Common myeloid progenitor, CD34-positive (primary cell): ENCODE data around the gene CEP112.

Experiments used
- CTCF ChIA-PET: fragments of 350-600 bp; sonication (Branson Sonifier 250); formaldehyde crosslinking; loops from one replicate; lab custom pipeline; 2021; ENCODE audit warnings: antibody characterized with exemption; lab: Charles Lee
- POLR2A ChIA-PET: fragments of 350-600 bp; sonication (Branson Sonifier 250); formaldehyde crosslinking; loops from one replicate; lab custom pipeline; 2021; ENCODE audit warnings: antibody characterized with exemption; lab: Charles Lee
- DNase-seq, 3 donors: peaks; one replicate each; pipeline versions ENCODE4 v3.0.0 to v3.0.0-alpha.2; 2013
- H3K27ac ChIP-seq, 2 experiments: 1 replicate in 1 of 2; 2 replicates in 1 of 2; pipeline ENCODE4 v1.7.0; 2013; ENCODE audit warnings: inconsistent platforms in 2 of 2, low read length in 2 of 2, mild to moderate bottlenecking in 2 of 2, low read depth in 1 of 2, moderate library complexity in 1 of 2; ENCODE audit not compliant: severe bottlenecking in 2 of 2, insufficient read depth in 1 of 2, poor library complexity in 1 of 2
- H3K27me3 ChIP-seq, 5 experiments: replicated peaks in 2 of 5; 1 replicate in 3 of 5; 2 replicates in 2 of 5; pipeline versions ENCODE4 v1.6.1 to v1.7.0; 2013; ENCODE audit warnings: low read length in 4 of 5, mild to moderate bottlenecking in 2 of 5, moderate library complexity in 2 of 5, inconsistent platforms in 1 of 5; ENCODE audit not compliant: insufficient read depth in 5 of 5, control insufficient read depth in 4 of 5
- H3K36me3 ChIP-seq, 4 experiments: 1 replicate in 2 of 4; 2 replicates in 2 of 4; pipeline versions ENCODE4 v1.6.1 to v1.7.0; 2013; ENCODE audit warnings: low read length in 3 of 4, control low read depth in 1 of 4, mild to moderate bottlenecking in 1 of 4; ENCODE audit not compliant: control insufficient read depth in 4 of 4, insufficient read depth in 4 of 4
- H3K4me1 ChIP-seq, 4 experiments: 1 replicate in 3 of 4; 2 replicates in 1 of 4; pipeline versions ENCODE4 v1.6.1 to v1.7.1; 2013; ENCODE audit warnings: low read length in 3 of 4, mild to moderate bottlenecking in 3 of 4, control low read depth in 1 of 4, inconsistent platforms in 1 of 4, moderate library complexity in 1 of 4; ENCODE audit not compliant: control insufficient read depth in 4 of 4, insufficient read depth in 4 of 4; ENCODE audit errors: control extremely low read depth in 1 of 4
- H3K4me3 ChIP-seq, 7 experiments: 1 replicate in 4 of 7; 2 replicates in 3 of 7; pipeline versions ENCODE4 v1.5.1 to v1.7.0; 2013; ENCODE audit warnings: mild to moderate bottlenecking in 7 of 7, low read length in 6 of 7, moderate library complexity in 6 of 7, inconsistent platforms in 2 of 7, low read depth in 2 of 7, control low read depth in 1 of 7; ENCODE audit not compliant: insufficient read depth in 4 of 7, control insufficient read depth in 1 of 7; ENCODE audit errors: extremely low read depth in 1 of 7
- H3K9me3 ChIP-seq, 5 experiments: 1 replicate in 4 of 5; 2 replicates in 1 of 5; pipeline versions ENCODE4 v1.6.1 to v1.7.1; 2013; ENCODE audit warnings: low read length in 4 of 5, mild to moderate bottlenecking in 2 of 5, inconsistent platforms in 1 of 5, low read depth in 1 of 5, moderate library complexity in 1 of 5; ENCODE audit not compliant: control insufficient read depth in 4 of 5, insufficient read depth in 2 of 5; ENCODE audit errors: control extremely low read depth in 1 of 5
- WGBS: methylation state at CpG from one replicate; pipeline ENCODE4 v1.1.5; 2013; ENCODE audit not compliant: insufficient coverage; 5-methylcytosine and 5-hydroxymethylcytosine counted together

Gene CEP112

DNA sequence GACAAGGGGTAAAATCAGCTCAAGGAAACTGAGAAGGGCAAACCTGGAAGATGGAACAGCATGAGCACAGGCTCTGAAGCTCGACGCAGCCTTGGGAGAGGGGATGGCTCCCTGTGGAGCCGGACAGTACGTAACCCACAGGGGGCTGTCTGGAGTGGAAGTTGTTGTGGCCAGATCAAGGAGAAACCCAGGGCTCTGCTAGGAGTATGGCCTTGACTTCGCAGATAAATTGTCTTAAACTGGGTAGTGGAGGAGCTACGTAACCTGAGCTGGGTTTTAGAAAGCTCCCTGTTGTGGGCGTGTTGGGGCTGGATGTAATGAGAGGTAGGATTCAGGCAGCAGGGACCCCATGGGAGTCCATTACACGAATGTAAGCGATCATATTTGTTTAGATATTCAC is 605.0 kb downstream of the CEP112 start:
- POLR2A ChIA-PET: no interaction called here
- Histone ChIP-seq H3K9me3 (no peaks in the 10 kb centered on the region), H3K4me1 (no peaks in the 10 kb centered on the region), H3K27ac (no peak overlapping the region), H3K4me3 (no peak overlapping the region), H3K36me3 (no peaks in the 10 kb centered on the region), H3K27me3 (peaks cover 0 to 2% (median 0%) of the 10 kb centered on the region in 5 experiments)
- CTCF ChIA-PET: no interaction called here
- DNase-seq: no peak
- WGBS: 98% methylated on average over 6 of the region's 9 CpGs
